Stimulated activated CD4-positive, alpha-beta T cell treated with anti-CD3 and anti-CD28 coated beads, Interleukin-4, amount 100 ng/mL, for 1 hour (primary cell): Measurements from ENCODE around the gene FAM124B.

Experiments used
- DNase-seq: peaks from one replicate; pipeline ENCODE4 v3.0.0-alpha.2; 2020

FAM124B gene

GRCh38 chr2:224333726-224334482, 68.0 kb downstream of the FAM124B start:
- no peak for DNase-seq

- DNase-seq, result no peak
Observed at GRCh38 chr2:224331698-224332097, 70.2 kb downstream of the FAM124B start.

DNA sequence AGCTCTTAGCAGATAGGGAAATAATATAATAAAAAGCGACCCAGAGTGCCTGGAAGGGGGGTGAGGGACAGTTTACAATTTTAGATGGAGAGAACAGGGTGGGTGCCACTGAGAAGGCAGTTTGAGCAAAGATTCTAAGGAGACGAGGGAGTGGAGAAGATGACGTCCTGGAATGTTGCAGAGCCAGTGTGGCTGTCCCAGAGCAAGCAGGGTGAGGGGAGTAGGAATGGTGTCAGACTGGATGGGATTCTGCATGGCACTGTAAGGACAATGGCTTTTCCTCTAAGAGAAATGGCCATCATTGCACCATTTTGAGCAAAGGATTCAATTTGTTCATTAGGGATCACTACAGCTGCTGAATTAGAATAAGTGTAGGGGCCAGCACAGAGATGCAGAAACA, 73.1 kb downstream of the FAM124B start:
- no peak for DNase-seq
